NCI-H2196 treated with DMSO at 0.1 percent for 48 hours (cell line): ENCODE measurements around the gene IFNGR2.
"Not testable (repeated sequence)": the region's sequence is repeated elsewhere in the genome, so short reads cannot be mapped to it uniquely, and the experiment has no call there.

Source experiments
- DNase-seq: peaks from one replicate; lab custom pipeline; 2025; ENCODE audit not compliant: unreplicated experiment; lab: John Stamatoyannopoulos, UW

Gene IFNGR2

GRCh38 chr21:33403128-33403785 lies at the start of gene IFNGR2:
Gene IFNGR2, plus strand, starts transcription at chr21:33403413. Its CDS starts 131 bp downstream, at chr21:33403544.
- DNase-seq, result no peak

GRCh38 chr21:33355355-33355754 lies 47.9 kb upstream of the IFNGR2 start:
- no peak for DNase-seq

- DNase-seq, result no peak
Measured at GRCh38 chr21:33355996-33356395, 47.2 kb upstream of the IFNGR2 start.

GRCh38 chr21:33357177-33357576 lies 46.0 kb upstream of the IFNGR2 start:
- no peak for DNase-seq

GRCh38 chr21:33359446-33359845 lies 43.8 kb upstream of the IFNGR2 start:
- no peak for DNase-seq

- DNase-seq, result no peak
Measured at GRCh38 chr21:33360281-33360680, 42.9 kb upstream of the IFNGR2 start.

- peak; percentile 44 for DNase-seq
Measured at GRCh38 chr21:33360881-33361602, 42.2 kb upstream of the IFNGR2 start.

GRCh38 chr21:33362044-33362555 lies 41.1 kb upstream of the IFNGR2 start:
- DNase-seq, result peak; percentile 25

GRCh38 chr21:33363911-33364609 lies 39.2 kb upstream of the IFNGR2 start:
- DNase-seq, result not testable (repeated sequence)

GRCh38 chr21:33364830-33365229 lies 38.4 kb upstream of the IFNGR2 start:
- DNase-seq, result no peak

- no peak for DNase-seq
Measured at GRCh38 chr21:33367309-33367973, 35.8 kb upstream of the IFNGR2 start.

GRCh38 chr21:33368124-33368523 lies 35.1 kb upstream of the IFNGR2 start:
- DNase-seq, result no peak

GRCh38 chr21:33368576-33368975 lies 34.6 kb upstream of the IFNGR2 start:
- no peak for DNase-seq

- DNase-seq, result no peak
Measured at GRCh38 chr21:33369586-33369985, 33.6 kb upstream of the IFNGR2 start.

GRCh38 chr21:33370305-33370704 lies 32.9 kb upstream of the IFNGR2 start:
- DNase-seq, result no peak

GRCh38 chr21:33371366-33371765 lies 31.8 kb upstream of the IFNGR2 start:
- no peak for DNase-seq

- no peak for DNase-seq
Measured at GRCh38 chr21:33372582-33372981, 30.6 kb upstream of the IFNGR2 start.

GRCh38 chr21:33373451-33373850 lies 29.8 kb upstream of the IFNGR2 start:
- no peak for DNase-seq

GRCh38 chr21:33374080-33374449 lies 29.1 kb upstream of the IFNGR2 start:
- no peak for DNase-seq

- DNase-seq, result no peak
Measured at GRCh38 chr21:33374450-33375096, 28.6 kb upstream of the IFNGR2 start.
